Common myeloid progenitor, CD34-positive (primary cell): ENCODE data around the gene MEIOSIN.

Experiments used
- CTCF ChIA-PET: fragments of 350-600 bp; sonication (Branson Sonifier 250); formaldehyde crosslinking; loops from one replicate; lab custom pipeline; 2021; ENCODE audit warnings: antibody characterized with exemption; lab: Charles Lee
- POLR2A ChIA-PET: fragments of 350-600 bp; sonication (Branson Sonifier 250); formaldehyde crosslinking; loops from one replicate; lab custom pipeline; 2021; ENCODE audit warnings: antibody characterized with exemption; lab: Charles Lee
- DNase-seq, 3 donors: peaks; one replicate each; pipeline versions ENCODE4 v3.0.0 to v3.0.0-alpha.2; 2013
- H3K27ac ChIP-seq, 2 experiments: 1 replicate in 1 of 2; 2 replicates in 1 of 2; pipeline ENCODE4 v1.7.0; 2013; ENCODE audit warnings: inconsistent platforms in 2 of 2, low read length in 2 of 2, mild to moderate bottlenecking in 2 of 2, low read depth in 1 of 2, moderate library complexity in 1 of 2; ENCODE audit not compliant: severe bottlenecking in 2 of 2, insufficient read depth in 1 of 2, poor library complexity in 1 of 2
- H3K27me3 ChIP-seq, 5 experiments: replicated peaks in 2 of 5; 1 replicate in 3 of 5; 2 replicates in 2 of 5; pipeline versions ENCODE4 v1.6.1 to v1.7.0; 2013; ENCODE audit warnings: low read length in 4 of 5, mild to moderate bottlenecking in 2 of 5, moderate library complexity in 2 of 5, inconsistent platforms in 1 of 5; ENCODE audit not compliant: insufficient read depth in 5 of 5, control insufficient read depth in 4 of 5
- H3K36me3 ChIP-seq, 4 experiments: 1 replicate in 2 of 4; 2 replicates in 2 of 4; pipeline versions ENCODE4 v1.6.1 to v1.7.0; 2013; ENCODE audit warnings: low read length in 3 of 4, control low read depth in 1 of 4, mild to moderate bottlenecking in 1 of 4; ENCODE audit not compliant: control insufficient read depth in 4 of 4, insufficient read depth in 4 of 4
- H3K4me1 ChIP-seq, 4 experiments: 1 replicate in 3 of 4; 2 replicates in 1 of 4; pipeline versions ENCODE4 v1.6.1 to v1.7.1; 2013; ENCODE audit warnings: low read length in 3 of 4, mild to moderate bottlenecking in 3 of 4, control low read depth in 1 of 4, inconsistent platforms in 1 of 4, moderate library complexity in 1 of 4; ENCODE audit not compliant: control insufficient read depth in 4 of 4, insufficient read depth in 4 of 4; ENCODE audit errors: control extremely low read depth in 1 of 4
- H3K4me3 ChIP-seq, 7 experiments: 1 replicate in 4 of 7; 2 replicates in 3 of 7; pipeline versions ENCODE4 v1.5.1 to v1.7.0; 2013; ENCODE audit warnings: mild to moderate bottlenecking in 7 of 7, low read length in 6 of 7, moderate library complexity in 6 of 7, inconsistent platforms in 2 of 7, low read depth in 2 of 7, control low read depth in 1 of 7; ENCODE audit not compliant: insufficient read depth in 4 of 7, control insufficient read depth in 1 of 7; ENCODE audit errors: extremely low read depth in 1 of 7
- H3K9me3 ChIP-seq, 5 experiments: 1 replicate in 4 of 5; 2 replicates in 1 of 5; pipeline versions ENCODE4 v1.6.1 to v1.7.1; 2013; ENCODE audit warnings: low read length in 4 of 5, mild to moderate bottlenecking in 2 of 5, inconsistent platforms in 1 of 5, low read depth in 1 of 5, moderate library complexity in 1 of 5; ENCODE audit not compliant: control insufficient read depth in 4 of 5, insufficient read depth in 2 of 5; ENCODE audit errors: control extremely low read depth in 1 of 5
- WGBS: methylation state at CpG from one replicate; pipeline ENCODE4 v1.1.5; 2013; ENCODE audit not compliant: insufficient coverage; 5-methylcytosine and 5-hydroxymethylcytosine counted together

The MEIOSIN gene

GRCh38 chr19:45764945-45765701, 31.9 kb downstream of the MEIOSIN start:
- H3K9me3 ChIP-seq, result no peaks in the 10 kb centered on the region
- H3K27me3 ChIP-seq, result peaks cover 0 to 56% (median 13%) of the 10 kb centered on the region in 5 experiments
- H3K4me1 ChIP-seq, result peaks cover 0 to 29% (median 21%) of the 10 kb centered on the region in 4 experiments
- ChIA-PET POLR2A (no interaction called here), CTCF (interaction anchor here (0.7 kb wide), 1 partner anchor 11 kb away, joined by 3 read pairs; no protein-coding TSS in a partner anchor)
- no peak overlapping the region for H3K4me3 ChIP-seq
- 92% methylated on average over 8 of the region's 21 CpGs for WGBS
- no peak for DNase-seq
- no peak overlapping the region for H3K27ac ChIP-seq
- no peaks in the 10 kb centered on the region for H3K36me3 ChIP-seq

- Histone ChIP-seq H3K9me3 (no peaks in the 10 kb centered on the region), H3K27me3 (peaks cover 0 to 59% (median 13%) of the 10 kb centered on the region in 5 experiments), H3K36me3 (no peaks in the 10 kb centered on the region), H3K4me3 (no peak overlapping the region), H3K27ac (no peak overlapping the region), H3K4me1 (peaks cover 0 to 35% (median 27%) of the 10 kb centered on the region in 4 experiments)
- CTCF ChIA-PET, result no interaction called here
- POLR2A ChIA-PET, result no interaction called here
- no peak for DNase-seq
- 95% methylated on average over 19 of the region's 23 CpGs for WGBS
Observed at GRCh38 chr19:45765702-45766295, 32.6 kb downstream of the MEIOSIN start.

GRCh38 chr19:45766296-45766868, 33.1 kb downstream of the MEIOSIN start:
- WGBS, result 96% methylated on average over 16 of the region's 17 CpGs
- no peak for DNase-seq
- CTCF ChIA-PET, result interaction anchor here (10.6 kb wide), 1 partner anchor 27 kb away, joined by 138 read pairs; the partner anchor contains the start of gene DMWD
- POLR2A ChIA-PET, result no interaction called here
- no peak overlapping the region for H3K27ac ChIP-seq
- H3K4me1 ChIP-seq, result peaks cover 0 to 39% (median 31%) of the 10 kb centered on the region in 4 experiments
- no peaks in the 10 kb centered on the region for H3K36me3 ChIP-seq
- H3K4me3 ChIP-seq, result no peak overlapping the region
- H3K27me3 ChIP-seq, result peaks cover 0 to 64% (median 16%) of the 10 kb centered on the region in 5 experiments
- no peaks in the 10 kb centered on the region for H3K9me3 ChIP-seq

GRCh38 chr19:45766869-45767346, 33.7 kb downstream of the MEIOSIN start:
- peaks cover 0 to 39% (median 31%) of the 10 kb centered on the region in 4 experiments for H3K4me1 ChIP-seq
- ChIA-PET CTCF (interaction anchor here (0.6 to 10.6 kb wide), 2 partner anchors 27 to 58 kb away, joined by 3 to 138 read pairs; partner anchors contain the start of gene DMWD), POLR2A (no interaction called here)
- H3K4me3 ChIP-seq, result no peak overlapping the region
- peaks cover 0 to 70% (median 16%) of the 10 kb centered on the region in 5 experiments for H3K27me3 ChIP-seq
- DNase-seq, result no peak
- WGBS, result 96% methylated on average over 21 of the region's 24 CpGs
- no peaks in the 10 kb centered on the region for H3K36me3 ChIP-seq
- H3K9me3 ChIP-seq, result no peaks in the 10 kb centered on the region
- H3K27ac ChIP-seq, result peak overlapping the region in 1 of 2 experiments; percentile 34

- ChIA-PET POLR2A (interaction anchor here (1.8 kb wide), 1 partner anchor 50 kb away, joined by 4 read pairs; no protein-coding TSS in a partner anchor), CTCF (interaction anchor here (0.6 to 10.6 kb wide), 3 partner anchors 26 to 58 kb away, joined by 3 to 138 read pairs (median 3); partner anchors contain the start of gene DMWD)
- H3K4me3 ChIP-seq, result peak overlapping the region in 3 of 7 experiments; percentile 74 to 85 (median 79)
- peak overlapping the region in 1 of 2 experiments; percentile 54 for H3K27ac ChIP-seq
- H3K36me3 ChIP-seq, result no peaks in the 10 kb centered on the region
- H3K27me3 ChIP-seq, result peaks cover 0 to 75% (median 21%) of the 10 kb centered on the region in 5 experiments
- WGBS, result 61% methylated on average over 22 of the region's 31 CpGs
- peaks cover 0 to 39% (median 33%) of the 10 kb centered on the region in 4 experiments for H3K4me1 ChIP-seq
- no peaks in the 10 kb centered on the region for H3K9me3 ChIP-seq
- no peak for DNase-seq
Observed at GRCh38 chr19:45767410-45767880, 34.2 kb downstream of the MEIOSIN start.

- ChIA-PET POLR2A (interaction anchor here (1.2 to 1.8 kb wide), 2 partner anchors 13 to 51 kb away, joined by 3 to 4 read pairs; no protein-coding TSS in a partner anchor), CTCF (interaction anchor here (0.6 to 10.6 kb wide), 5 partner anchors 26 to 57 kb away, joined by 3 to 138 read pairs (median 3); partner anchors contain the start of gene DMWD)
- Histone ChIP-seq H3K36me3 (no peaks in the 10 kb centered on the region), H3K4me3 (peak overlapping the region; percentile 15 to 85 (median 58)), H3K27ac (peak overlapping the region in 1 of 2 experiments; percentile 54), H3K27me3 (peaks cover 0 to 76% (median 22%) of the 10 kb centered on the region in 5 experiments), H3K9me3 (no peaks in the 10 kb centered on the region), H3K4me1 (peaks cover 0 to 39% (median 33%) of the 10 kb centered on the region in 4 experiments)
- peak in 2 of 3 donors; percentile 24 to 36 for DNase-seq
- 3% methylated on average over 57 of the region's 102 CpGs for WGBS
Observed at GRCh38 chr19:45767881-45768654, 34.8 kb downstream of the MEIOSIN start.
